B cell (primary cell): ENCODE data around the gene TMEM234. TPM values are rescaled to one million over a fixed set of nuclear protein-coding genes. Genes with fewer than 3 reads are reported as not detected.

Experiments
- ATAC-seq: fragments of 200-7000 bp; cut with Tn5 transposase; one replicate; pipeline ENCODE4 v1.10.0; 2021; ENCODE audit warnings: low read depth, mild to moderate bottlenecking, moderate number of reproducible peaks, moderate library complexity
- CTCF ChIA-PET: fragments of 350-600 bp; sonication (Branson Sonifier 250); formaldehyde crosslinking; loops from one replicate; lab custom pipeline; 2021; ENCODE audit warnings: antibody characterized with exemption, inconsistent platforms; lab: Charles Lee
- POLR2A ChIA-PET: fragments of 350-600 bp; sonication (Branson Sonifier 250); formaldehyde crosslinking; loops from one replicate; lab custom pipeline; 2021; ENCODE audit warnings: antibody characterized with exemption; lab: Charles Lee
- DNase-seq: peaks from one replicate; pipeline ENCODE4 v3.0.0; 2013
- H2AFZ ChIP-seq: 2 replicates; pipeline ENCODE4 v1.6.1; 2012; ENCODE audit warnings: mild to moderate bottlenecking, low read depth, low read length; ENCODE audit not compliant: insufficient read depth, poor library complexity, severe bottlenecking
- H3K27ac ChIP-seq, 2 donors: 1 replicate in 1 of 2; 2 replicates in 1 of 2; pipeline ENCODE4 v1.5.1; 2012 to 2013; ENCODE audit warnings: low read length in 2 of 2, mild to moderate bottlenecking in 2 of 2, moderate library complexity in 1 of 2
- H3K27me3 ChIP-seq, 4 experiments: fragments of 200-600 bp in 1 of 4; sonication (generic) in 1 of 4; replicated peaks in 1 of 4; 1 replicate in 2 of 4; 2 replicates in 2 of 4; pipeline versions ENCODE4 v1.6.1 to v1.7.0; 2013 to 2016; ENCODE audit warnings: low read length in 3 of 4, mild to moderate bottlenecking in 2 of 4, mixed read lengths in 1 of 4, moderate library complexity in 1 of 4; ENCODE audit not compliant: insufficient read depth in 4 of 4, control insufficient read depth in 3 of 4; ENCODE audit errors: control extremely low read depth in 1 of 4
- H3K36me3 ChIP-seq, 2 experiments: replicated peaks in 1 of 2; 1 replicate in 1 of 2; 2 replicates in 1 of 2; pipeline versions ENCODE4 v1.6.1 to v1.7.1; 2013; ENCODE audit warnings: low read length in 1 of 2; ENCODE audit not compliant: insufficient read depth in 2 of 2, control insufficient read depth in 1 of 2; ENCODE audit errors: control extremely low read depth in 1 of 2, extremely low read depth in 1 of 2
- H3K4me1 ChIP-seq, 2 donors: fragments of 200-600 bp in 1 of 2; sonication (generic) in 1 of 2; 1 replicate in 1 of 2; 2 replicates in 1 of 2; pipeline versions ENCODE4 v1.5.1 to v1.6.1; 2013 to 2017; ENCODE audit warnings: low read length in 2 of 2; ENCODE audit not compliant: control insufficient read depth in 2 of 2, insufficient read depth in 2 of 2
- H3K4me2 ChIP-seq: replicated peaks from 2 replicates; pipeline ENCODE3; 2012; ENCODE audit warnings: mild to moderate bottlenecking, low read depth, low read length; ENCODE audit not compliant: poor library complexity, severe bottlenecking
- H3K4me3 ChIP-seq, 5 experiments: fragments of 200-600 bp in 1 of 5; sonication (generic) in 1 of 5; 1 replicate in 3 of 5; 2 replicates in 2 of 5; pipeline versions ENCODE4 v1.5.1 to v1.7.0; 2011 to 2016; ENCODE audit warnings: low read length in 4 of 5, mild to moderate bottlenecking in 4 of 5, low read depth in 2 of 5, control low read depth in 1 of 5, moderate library complexity in 1 of 5; ENCODE audit not compliant: insufficient read depth in 1 of 5; ENCODE audit errors: control extremely low read depth in 1 of 5, extremely low read depth in 1 of 5
- H3K79me2 ChIP-seq: fragments of 200-600 bp; sonication (generic); one replicate; pipeline ENCODE4 v1.6.0; 2016; ENCODE audit warnings: low read length; ENCODE audit not compliant: control insufficient read depth, insufficient read depth
- H3K9ac ChIP-seq: fragments of 200-600 bp; sonication (generic); 2 replicates; pipeline ENCODE4 v1.6.1; 2017; ENCODE audit warnings: mild to moderate bottlenecking, low read length, moderate library complexity
- H3K9me3 ChIP-seq, 3 donors: one replicate each; pipeline versions ENCODE4 v1.6.1 to v1.7.1; 2013; ENCODE audit warnings: low read length in 2 of 3; ENCODE audit not compliant: control insufficient read depth in 2 of 3, insufficient read depth in 1 of 3; ENCODE audit errors: control extremely low read depth in 1 of 3
- H4K20me1 ChIP-seq: 2 replicates; pipeline ENCODE4 v1.6.0; 2012; ENCODE audit warnings: mild to moderate bottlenecking, low read length; ENCODE audit not compliant: insufficient read depth, control insufficient read depth, poor library complexity, severe bottlenecking
- H3K27ac Mint-ChIP-seq: one replicate; pipeline ENCODE4 v1.8.0; 2021; ENCODE audit warnings: mixed read lengths
- H3K27me3 Mint-ChIP-seq: one replicate; pipeline ENCODE4 v1.8.0; 2021; ENCODE audit warnings: mixed read lengths
- H3K4me1 Mint-ChIP-seq: one replicate; pipeline ENCODE4 v1.8.0; 2021; ENCODE audit warnings: mixed read lengths
- H3K4me3 Mint-ChIP-seq: one replicate; pipeline ENCODE4 v1.8.0; 2021; ENCODE audit warnings: mixed read lengths
- H3K9me3 Mint-ChIP-seq: one replicate; pipeline ENCODE4 v1.8.0; 2022; ENCODE audit warnings: mixed read lengths; ENCODE audit not compliant: insufficient read depth
- CTCF ChIP-seq: fragments of 200-600 bp; IDR thresholded peaks from one replicate; pipeline ENCODE4 v1.8.0; 2022; ENCODE audit warnings: antibody characterized with exemption, mild to moderate bottlenecking
- EZH2 ChIP-seq: IDR thresholded peaks from 2 replicates; pipeline ENCODE4 v1.6.1; 2012; ENCODE audit warnings: borderline replicate concordance, low read depth, mild to moderate bottlenecking, moderate library complexity, low read length; ENCODE audit not compliant: insufficient read depth, poor library complexity, severe bottlenecking
- WGBS: methylation state at CpG from one replicate; pipeline ENCODE4 v1.1.5; 2013; ENCODE audit warnings: missing lambda C conversion rate; ENCODE audit not compliant: insufficient coverage; 5-methylcytosine and 5-hydroxymethylcytosine counted together
- intact Hi-C: fragments of 100-400 bp; cut with micrococcal nuclease; formaldehyde crosslinking; loops from one replicate; pipeline ENCODE4 v1.10.0; 2022
- polyA plus RNA-seq: library from polyadenylated mRNA; depleted of rRNA; stranded (reverse); fragments of >200 nt; gene quantifications from 2 replicates; pipeline ENCODE4 v1.2.3, GENCODE V29; 2012
- total RNA-seq, 2 donors: library from RNA; stranded (reverse); fragments of 120-200 nt in 1 of 2; gene quantifications; 1 replicate in 1 of 2; 2 replicates in 1 of 2; pipeline versions ENCODE4 v1.2.3 to v1.2.4, GENCODE V29; 2013 to 2022

Gene TMEM234
- total and polyA plus RNA-seq, 2 donors (not counting 1 experiment from before 2014, with no cell fraction given), result 22.0 to 60.8 TPM

- Histone ChIP-seq H2AFZ (peak overlapping the region; percentile 90), H3K27me3 (no peaks in the 10 kb centered on the region), H3K9ac (peak overlapping the region; percentile 89), H3K27ac (peak overlapping the region; percentile 78 to 88), H4K20me1 (no peaks in the 10 kb centered on the region), H3K79me2 (no peaks in the 10 kb centered on the region), H3K36me3 (peaks cover 2 to 12% of the 10 kb centered on the region in 2 experiments), H3K9me3 (peaks cover 0 to 4% (median 0%) of the 10 kb centered on the region in 3 donors), H3K4me1 (peaks cover 21 to 43% of the 10 kb centered on the region in 2 donors), H3K4me2 (peak overlapping the region; percentile 91), H3K4me3 (peak overlapping the region; percentile 48 to 85 (median 79))
- Mint-ChIP-seq H3K9me3 (no peaks in the 10 kb centered on the region), H3K27ac (peak overlapping the region; percentile 86), H3K27me3 (no peaks in the 10 kb centered on the region), H3K4me1 (peaks cover 41% of the 10 kb centered on the region), H3K4me3 (peak overlapping the region; percentile 88)
- peak; percentile 55 for ATAC-seq
- TF ChIP-seq EZH2 (no peak), CTCF (no peak)
- intact Hi-C loops, result loop anchor here (1.0 to 10.0 kb wide), 3 partner anchors 21 to 136 kb away; partner anchors contain the start of genes EIF3I, MARCKSL1, TMEM234 and TMEM39B
- peak; percentile 84 for DNase-seq
- ChIA-PET POLR2A (interaction anchor here (0.6 to 1.7 kb wide), 12 partner anchors 9 to 194 kb away, joined by 3 to 11 read pairs (median 4); partner anchors contain the start of genes EIF3I, HDAC1, MARCKSL1 and TMEM234), CTCF (interaction anchor here (0.6 to 3.9 kb wide), 11 partner anchors 9 to 213 kb away, joined by 3 to 20 read pairs (median 4); partner anchors contain the start of gene MARCKSL1)
- 2% methylated on average over 15 of the region's 26 CpGs for WGBS
These were observed 20.9 kb downstream of the TMEM234 start for GRCh38 chr1:32201011-32201855.
